ENCODE results near the gene ST6GALNAC4. TPM values are rescaled to one million over a fixed set of nuclear protein-coding genes. Genes with fewer than 3 reads are reported as not detected.

ST6GALNAC4 gene
- total RNA-seq, 1 experiment from 2014 or later = 28.3 TPM

- ChIA-PET POLR2A (ENCODE audit: unreplicated experiment) (interaction anchor here (0.6 kb wide), 1 partner anchor 43 kb away, joined by 17 read pairs; no protein-coding TSS in a partner anchor), CTCF (no interaction called here)
- no peak overlapping the region for H3K4me2 ChIP-seq
- peaks cover 6% of the 10 kb centered on the region for H4K20me1 ChIP-seq (ENCODE audit: insufficient read depth)
- H3K4me3 ChIP-seq = no peak overlapping the region
- H3K36me3 ChIP-seq (ENCODE audit: low read depth) = no peaks in the 10 kb centered on the region
- H3F3A ChIP-seq (ENCODE audit: insufficient read depth, low read depth) = peaks cover 55% of the 10 kb centered on the region
- no peak for DNase-seq
- H3K9me2 ChIP-seq (ENCODE audit: insufficient read depth) = no peaks in the 10 kb centered on the region
- H3K27me3 ChIP-seq (ENCODE audit: insufficient read depth, low read depth) = no peaks in the 10 kb centered on the region
- TF ChIP-seq EZH2 (IDR thresholded peaks at IDR 0.05; ENCODE audit: low read depth) = no peak
- no peak for TF ChIP-seq CTCF (conservative IDR thresholded peaks at IDR 0.05)
- peak overlapping the region; percentile 14; the same call in 1 of the 2 replicates for H3K27ac ChIP-seq
- H3K4me1 ChIP-seq (replicated peaks; ENCODE audit: insufficient read depth) = peaks cover 82% of the 10 kb centered on the region
- H3K79me2 ChIP-seq (ENCODE audit: low read depth) = peaks cover 98% of the 10 kb centered on the region
- BruUV-seq (replicated peaks) = no TSS peak
- H3K9me3 ChIP-seq (ENCODE audit: insufficient read depth, low read depth) = no peaks in the 10 kb centered on the region; the same call in 1 of the 2 replicates
- H2AFZ ChIP-seq = no peak overlapping the region
- intact Hi-C loops (cut with micrococcal nuclease; ENCODE audit: unreplicated experiment) = no loop called here
These were observed 46.2 kb upstream of the ST6GALNAC4 start for GRCh38 chr9:127963041-127963358.

GRCh38 chr9:127962278-127962677, 45.4 kb upstream of the ST6GALNAC4 start:
- H3K9me2 ChIP-seq (ENCODE audit: insufficient read depth) = no peaks in the 10 kb centered on the region
- no peak overlapping the region for H2AFZ ChIP-seq
- ChIA-PET POLR2A (ENCODE audit: unreplicated experiment) (no interaction called here), CTCF (interaction anchor here (0.6 kb wide), 1 partner anchor 701 kb away, joined by 9 read pairs; no protein-coding TSS in a partner anchor)
- no peak overlapping the region for H3K4me3 ChIP-seq
- H3K9me3 ChIP-seq (ENCODE audit: insufficient read depth, low read depth) = no peaks in the 10 kb centered on the region; the same call in 1 of the 2 replicates
- H3F3A ChIP-seq (ENCODE audit: insufficient read depth, low read depth) = peaks cover 57% of the 10 kb centered on the region
- H4K20me1 ChIP-seq (ENCODE audit: insufficient read depth) = peaks cover 13% of the 10 kb centered on the region
- no peak overlapping the region for H3K4me2 ChIP-seq
- H3K4me1 ChIP-seq (replicated peaks; ENCODE audit: insufficient read depth) = peaks cover 82% of the 10 kb centered on the region
- H3K79me2 ChIP-seq (ENCODE audit: low read depth) = peaks cover 98% of the 10 kb centered on the region
- H3K27ac ChIP-seq = no peak overlapping the region
- no peaks in the 10 kb centered on the region for H3K36me3 ChIP-seq (ENCODE audit: low read depth)
- TF ChIP-seq CTCF (conservative IDR thresholded peaks at IDR 0.05) = no peak
- no peak for TF ChIP-seq EZH2 (IDR thresholded peaks at IDR 0.05; ENCODE audit: low read depth)
- no peak for DNase-seq
- no TSS peak for BruUV-seq (replicated peaks)
- intact Hi-C loops (cut with micrococcal nuclease; ENCODE audit: unreplicated experiment) = no loop called here
- H3K27me3 ChIP-seq (ENCODE audit: insufficient read depth, low read depth) = no peaks in the 10 kb centered on the region

GRCh38 chr9:127961613-127962155, 44.8 kb upstream of the ST6GALNAC4 start:
- Histone ChIP-seq H3K36me3 (ENCODE audit: low read depth) (no peaks in the 10 kb centered on the region), H3K9me2 (ENCODE audit: insufficient read depth) (no peaks in the 10 kb centered on the region), H3K79me2 (ENCODE audit: low read depth) (peaks cover 98% of the 10 kb centered on the region), H4K20me1 (ENCODE audit: insufficient read depth) (peaks cover 14% of the 10 kb centered on the region), H3K4me3 (no peak overlapping the region), H3F3A (ENCODE audit: insufficient read depth, low read depth) (peaks cover 57% of the 10 kb centered on the region), H2AFZ (no peak overlapping the region), H3K27me3 (ENCODE audit: insufficient read depth, low read depth) (no peaks in the 10 kb centered on the region), H3K9me3 (ENCODE audit: insufficient read depth, low read depth) (no peaks in the 10 kb centered on the region; the same call in 1 of the 2 replicates), H3K4me1 (replicated peaks; ENCODE audit: insufficient read depth) (peaks cover 82% of the 10 kb centered on the region), H3K27ac (0 out of 2 replicates have a peak overlapping the region, but pooled peaks have one; percentile 40), H3K4me2 (no peak overlapping the region)
- intact Hi-C loops (cut with micrococcal nuclease; ENCODE audit: unreplicated experiment) = no loop called here
- TF ChIP-seq EZH2 (IDR thresholded peaks at IDR 0.05; ENCODE audit: low read depth) = no peak
- TF ChIP-seq CTCF (conservative IDR thresholded peaks at IDR 0.05) = no peak
- no TSS peak for BruUV-seq (replicated peaks)
- DNase-seq = no peak
- CTCF ChIA-PET = interaction anchor here (0.6 kb wide), 2 partner anchors 98 to 702 kb away, joined by 6 to 9 read pairs; no protein-coding TSS in a partner anchor
- POLR2A ChIA-PET (ENCODE audit: unreplicated experiment) = no interaction called here

Measured in PC-9 (cell line).